Measurements from ENCODE around the gene CLPTM1L. TPM values are rescaled to one million over a fixed set of nuclear protein-coding genes. Genes with fewer than 3 reads are reported as not detected.

The CLPTM1L gene
- total and polyA plus RNA-seq, 9 donors = 28.1 to 96.2 (median 49.0) TPM

GRCh38 chr5:1378866-1379659 is 34.2 kb upstream of the CLPTM1L start:
- 89 to 94% (median 92%) methylated on average over 24 of the region's 24 CpGs for WGBS, 3 donors
- intact Hi-C loops (cut with DNase I) = loop anchor here in 1 of 4 donors (10.0 kb wide), 1 partner anchor 266 kb away; no protein-coding TSS in a partner anchor
- no peak for DNase-seq

DNA sequence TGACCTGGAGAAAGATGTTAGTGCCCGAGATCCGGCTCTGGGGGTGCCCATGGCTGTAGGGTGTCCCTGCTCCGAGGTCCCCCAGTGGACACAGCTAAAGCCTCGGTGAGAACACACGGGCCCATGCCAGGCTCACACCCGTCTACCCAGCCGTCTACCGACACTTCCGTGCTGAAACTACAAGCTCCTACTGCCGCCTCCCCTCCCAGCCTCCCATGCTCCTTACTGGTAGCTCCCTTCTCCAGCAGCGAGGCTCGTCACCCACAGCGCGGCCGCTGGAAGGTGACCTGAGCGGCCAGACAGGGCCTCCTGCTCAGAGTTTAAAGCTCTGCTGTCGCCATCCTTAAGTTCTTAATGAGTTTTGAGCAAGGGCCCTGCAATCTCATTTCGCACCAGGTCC is 33.2 kb upstream of the CLPTM1L start:
- Histone ChIP-seq H3K36me3 (no peaks in the 10 kb centered on the region), H3K4me3 (no peak overlapping the region), H3K9me3 (no peaks in the 10 kb centered on the region), H3K4me1 (ENCODE audit: insufficient read depth) (no peaks in the 10 kb centered on the region), H3K27me3 (no peaks in the 10 kb centered on the region), H3K27ac (no peak overlapping the region)
- TF ChIP-seq POLR2A (IDR thresholded peaks at IDR 0.05) (no peak), EP300 (IDR thresholded peaks at IDR 0.05) (no peak), CTCF (IDR thresholded peaks at IDR 0.05) (no peak)
- intact Hi-C loops (cut with DNase I) = loop anchor here in 1 of 4 donors (10.0 kb wide), 1 partner anchor 267 kb away; no protein-coding TSS in a partner anchor
- WGBS, 3 donors = 91% methylated on average over 18 of the region's 18 CpGs
- no peak for DNase-seq

More at GRCh38 chr5:1378866-1379659, 34.2 kb upstream of the CLPTM1L start:
- no peak overlapping the region for H3K27ac ChIP-seq
- H3K27me3 ChIP-seq = no peaks in the 10 kb centered on the region
- H3K4me3 ChIP-seq = no peak overlapping the region
- TF ChIP-seq POLR2A (IDR thresholded peaks at IDR 0.05) = no peak
- TF ChIP-seq EP300 (IDR thresholded peaks at IDR 0.05) = no peak
- no peaks in the 10 kb centered on the region for H3K9me3 ChIP-seq
- no peaks in the 10 kb centered on the region for H3K36me3 ChIP-seq
- no peaks in the 10 kb centered on the region for H3K4me1 ChIP-seq (ENCODE audit: insufficient read depth)

DNA sequence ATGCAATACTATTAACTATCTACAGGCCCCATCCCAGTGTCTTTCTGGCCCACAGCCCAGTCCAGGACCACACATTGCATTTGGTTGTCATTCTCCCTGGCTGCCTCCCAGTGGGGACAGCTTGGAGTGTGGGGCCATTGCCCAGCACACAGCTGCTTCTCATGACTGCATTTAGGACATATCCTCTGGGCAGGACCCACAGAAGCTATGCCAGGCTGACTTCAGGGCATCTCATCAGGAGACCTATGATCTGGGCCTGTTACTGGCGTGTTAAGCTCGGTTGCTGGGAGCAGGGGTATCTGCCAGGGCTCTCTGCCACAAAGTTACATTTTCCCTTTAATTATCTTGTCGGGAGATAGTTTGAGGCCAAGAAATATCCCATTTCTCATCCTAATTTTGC is 32.1 kb upstream of the CLPTM1L start:
- no peaks in the 10 kb centered on the region for H3K4me1 ChIP-seq (ENCODE audit: insufficient read depth)
- WGBS, 3 donors = 46 to 64% (median 63%) methylated on average over 3 of the region's 3 CpGs
- no peak overlapping the region for H3K4me3 ChIP-seq
- no peak overlapping the region for H3K27ac ChIP-seq
- no peak for DNase-seq
- no peak for TF ChIP-seq EP300 (IDR thresholded peaks at IDR 0.05)
- no peak for TF ChIP-seq CTCF (IDR thresholded peaks at IDR 0.05)
- TF ChIP-seq POLR2A (IDR thresholded peaks at IDR 0.05) = no peak
- intact Hi-C loops (cut with DNase I) = loop anchor here in 1 of 4 donors (10.0 kb wide), 1 partner anchor 268 kb away; no protein-coding TSS in a partner anchor
- H3K27me3 ChIP-seq = no peaks in the 10 kb centered on the region
- no peaks in the 10 kb centered on the region for H3K36me3 ChIP-seq
- H3K9me3 ChIP-seq = no peaks in the 10 kb centered on the region

DNA sequence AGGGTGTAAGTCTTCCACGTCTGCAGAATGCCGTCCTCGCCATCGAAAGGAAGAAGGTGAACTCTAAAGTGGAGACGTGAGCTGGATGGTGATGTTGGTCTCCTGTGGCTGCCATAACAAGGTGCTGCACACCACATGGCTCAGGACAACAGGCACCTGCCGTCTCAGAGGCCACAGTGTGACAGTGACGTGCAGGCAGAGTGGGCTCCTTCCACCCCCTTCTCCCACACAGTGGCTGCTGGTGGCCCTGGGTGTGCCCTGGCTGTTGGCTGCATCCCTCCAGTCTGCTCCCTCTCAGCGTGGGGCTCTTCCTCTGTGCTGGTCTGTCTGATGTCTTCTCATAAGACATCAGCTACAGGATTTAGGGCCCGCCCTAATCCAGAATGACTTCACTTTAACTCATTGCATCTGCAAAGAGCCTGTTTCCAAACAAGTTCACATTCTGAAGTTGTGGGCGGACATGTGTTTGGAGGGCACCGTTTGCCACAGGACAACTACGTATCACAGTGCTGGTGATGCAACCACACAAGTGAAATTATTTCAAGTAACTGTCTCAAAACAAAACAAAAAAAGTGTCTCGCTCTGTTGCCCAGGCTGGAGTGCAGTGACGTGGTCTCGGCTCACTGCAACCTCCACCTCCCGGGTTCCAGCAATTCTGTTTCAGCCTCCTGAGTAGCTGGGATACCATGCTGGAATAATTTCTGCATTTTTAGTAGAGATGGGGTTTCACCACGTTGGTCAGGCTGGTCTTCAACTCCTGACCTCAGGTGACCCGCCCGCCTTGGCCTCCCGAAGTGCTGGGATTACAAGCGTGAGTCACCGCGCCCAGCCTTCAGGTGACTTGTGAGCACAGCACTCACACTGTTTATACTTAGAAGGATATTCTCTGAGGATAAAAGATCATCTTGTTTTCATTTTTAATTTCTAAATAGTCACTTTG is 31.2 kb upstream of the CLPTM1L start:
- no peaks in the 10 kb centered on the region for H3K36me3 ChIP-seq
- no peak for DNase-seq
- intact Hi-C loops (cut with DNase I) = loop anchor here in 1 of 4 donors (10.0 kb wide), 1 partner anchor 269 kb away; no protein-coding TSS in a partner anchor

More for the DNA sequence above, 31.2 kb upstream of the CLPTM1L start:
- TF ChIP-seq CTCF (IDR thresholded peaks at IDR 0.05) (no peak), EP300 (IDR thresholded peaks at IDR 0.05) (no peak), POLR2A (IDR thresholded peaks at IDR 0.05) (no peak)
- Histone ChIP-seq H3K27me3 (no peaks in the 10 kb centered on the region), H3K4me3 (no peak overlapping the region), H3K9me3 (no peaks in the 10 kb centered on the region), H3K4me1 (ENCODE audit: insufficient read depth) (no peaks in the 10 kb centered on the region), H3K27ac (no peak overlapping the region)
- WGBS, 3 donors = 74 to 81% (median 77%) methylated on average over 23 of the region's 23 CpGs
